ENCODE results near the gene CCDC85A.

DNA sequence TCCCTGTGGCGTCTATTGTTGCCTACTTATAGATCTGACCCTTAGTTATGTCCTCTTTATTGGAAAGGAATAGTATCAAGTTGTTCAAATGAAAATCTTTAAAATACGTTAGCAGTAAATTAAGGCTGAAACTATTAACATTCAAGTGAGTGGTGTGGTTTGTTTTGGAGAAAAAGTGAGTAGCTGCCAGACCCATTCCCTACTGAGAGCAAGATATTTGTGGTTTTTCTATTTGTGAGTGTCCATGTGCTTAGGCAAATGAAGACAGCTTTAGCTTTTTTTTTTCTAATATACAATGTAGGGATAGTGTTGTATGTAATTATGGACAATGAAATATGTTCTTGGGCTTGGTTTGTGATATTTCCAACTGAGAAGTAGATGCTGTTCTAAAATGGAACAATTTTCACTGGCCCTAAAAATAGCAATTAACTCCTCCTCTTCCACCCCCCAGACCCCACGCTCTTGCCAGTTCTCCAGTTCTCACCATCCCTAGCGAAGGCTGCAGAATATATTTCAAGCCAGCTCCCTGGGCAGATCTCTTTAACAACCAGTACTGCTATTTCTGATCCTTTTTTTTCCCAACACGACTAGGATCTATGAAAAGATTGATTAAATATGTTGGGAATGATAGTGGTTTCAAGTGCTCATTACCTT is 83.1 kb downstream of the CCDC85A start:
- TF ChIP-seq PHF8 (conservative IDR thresholded peaks at IDR 0.05; ENCODE audit: low read depth, low read length): no peak
- TF ChIP-seq, protein P1, sequence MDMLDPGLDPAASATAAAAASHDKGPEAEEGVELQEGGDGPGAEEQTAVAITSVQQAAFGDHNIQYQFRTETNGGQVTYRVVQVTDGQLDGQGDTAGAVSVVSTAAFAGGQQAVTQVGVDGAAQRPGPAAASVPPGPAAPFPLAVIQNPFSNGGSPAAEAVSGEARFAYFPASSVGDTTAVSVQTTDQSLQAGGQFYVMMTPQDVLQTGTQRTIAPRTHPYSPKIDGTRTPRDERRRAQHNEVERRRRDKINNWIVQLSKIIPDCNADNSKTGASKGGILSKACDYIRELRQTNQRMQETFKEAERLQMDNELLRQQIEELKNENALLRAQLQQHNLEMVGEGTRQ (IDR thresholded peaks at IDR 0.05; ENCODE audit: low read length): no peak
- no peak for TF ChIP-seq POLR2AphosphoS5 (IDR thresholded peaks at IDR 0.05; ENCODE audit: low read depth, low read length)
- TF ChIP-seq EZH2 (IDR thresholded peaks at IDR 0.05; ENCODE audit: low read depth, low read length, severe bottlenecking): no peak
- no peak for TF ChIP-seq JUND (IDR thresholded peaks at IDR 0.05; ENCODE audit: low read length)
- no peak for TF ChIP-seq HDAC6 (IDR thresholded peaks at IDR 0.05; ENCODE audit: low read depth, low read length)
- no peak for TF ChIP-seq POLR2A (IDR thresholded peaks at IDR 0.05; ENCODE audit: control extremely low read depth in 1 of 2, low read depth in 2 of 2, low read length in 2 of 2)
- no peak for TF ChIP-seq RAD21 (IDR thresholded peaks at IDR 0.05 in 1 of 2, conservative IDR thresholded peaks at IDR 0.05 in 1 of 2; ENCODE audit: low read depth in 2 of 2, low read length in 2 of 2)

All from H1 (cell line).